GM23338 (cell line): ENCODE data around the gene KLHL21. TPM values are rescaled to one million over a fixed set of nuclear protein-coding genes. Genes with fewer than 3 reads are reported as not detected.

Experiments used
- ATAC-seq: fragments of 200-7000 bp; cut with Tn5 transposase; 3 replicates; pipeline ENCODE4 v1.9.1; 2020
- DNase-seq: peaks from one replicate; pipeline ENCODE4 v3.0.0-alpha.2; 2015; ENCODE audit warnings: low spot score
- H2AFZ ChIP-seq: fragments of 200-600 bp; sonication (generic); 2 replicates; pipeline ENCODE4 v1.8.0; 2016; ENCODE audit warnings: antibody characterized with exemption, mild to moderate bottlenecking, moderate library complexity
- H3F3A ChIP-seq: fragments of 200-600 bp; sonication (generic); replicated peaks from 2 replicates; pipeline ENCODE4 v1.8.0; 2017; ENCODE audit warnings: antibody characterized with exemption, mixed run types, low read depth
- H3K27ac ChIP-seq: fragments of 200-600 bp; sonication (generic); 2 replicates; pipeline ENCODE4 v1.6.1; 2016; ENCODE audit warnings: low read depth
- H3K27me3 ChIP-seq: fragments of 200-600 bp; sonication (generic); 2 replicates; pipeline ENCODE4 v1.8.0; 2016; ENCODE audit warnings: mild to moderate bottlenecking, mixed run types, moderate library complexity; ENCODE audit not compliant: insufficient read depth
- H3K36me3 ChIP-seq: fragments of 200-600 bp; sonication (generic); 2 replicates; pipeline ENCODE4 v1.8.0; 2016; ENCODE audit warnings: mild to moderate bottlenecking; ENCODE audit not compliant: insufficient read depth
- H3K4me1 ChIP-seq: fragments of 200-600 bp; sonication (generic); 2 replicates; pipeline ENCODE4 v1.8.0; 2016; ENCODE audit warnings: mild to moderate bottlenecking, moderate library complexity; ENCODE audit not compliant: insufficient read depth
- H3K4me2 ChIP-seq: fragments of 200-600 bp; sonication (generic); 2 replicates; pipeline ENCODE4 v1.7.1; 2017; ENCODE audit warnings: mixed run types
- H3K4me3 ChIP-seq: fragments of 200-600 bp; sonication (generic); 2 replicates; pipeline ENCODE4 v1.6.1; 2016; ENCODE audit warnings: mixed run types
- H3K79me2 ChIP-seq: fragments of 200-600 bp; sonication (generic); replicated peaks from 2 replicates; pipeline ENCODE4 v1.8.0; 2017; ENCODE audit warnings: mild to moderate bottlenecking; ENCODE audit not compliant: insufficient read depth
- H3K9me2 ChIP-seq: fragments of 200-600 bp; sonication (generic); 2 replicates; pipeline ENCODE4 v1.8.0; 2017; ENCODE audit not compliant: insufficient read depth
- H4K20me1 ChIP-seq: fragments of 200-600 bp; sonication (generic); replicated peaks from 2 replicates; pipeline ENCODE4 v1.8.0; 2017; ENCODE audit warnings: mild to moderate bottlenecking; ENCODE audit not compliant: insufficient read depth
- H3K27ac Mint-ChIP-seq: 2 replicates; pipeline ENCODE4 v1.8.0; 2020; ENCODE audit warnings: inconsistent platforms, mild to moderate bottlenecking, moderate library complexity, mixed read lengths
- H3K27me3 Mint-ChIP-seq: 3 replicates; pipeline ENCODE4 v1.8.0; 2022; ENCODE audit warnings: low read depth, mild to moderate bottlenecking, moderate library complexity, mixed read lengths, inconsistent platforms; ENCODE audit not compliant: insufficient read depth, poor library complexity
- H3K36me3 Mint-ChIP-seq: 3 replicates; pipeline ENCODE4 v1.8.0; 2021; ENCODE audit warnings: low read depth, mild to moderate bottlenecking, inconsistent platforms, moderate library complexity, mixed read lengths
- H3K4me1 Mint-ChIP-seq: 3 replicates; pipeline ENCODE4 v1.8.0; 2020; ENCODE audit warnings: mild to moderate bottlenecking, inconsistent platforms, mixed read lengths
- H3K4me3 Mint-ChIP-seq: 3 replicates; pipeline ENCODE4 v1.8.0; 2021; ENCODE audit warnings: moderate library complexity, mild to moderate bottlenecking, inconsistent platforms, mixed read lengths
- H3K9me3 Mint-ChIP-seq: 3 replicates; pipeline ENCODE4 v1.8.0; 2020; ENCODE audit warnings: moderate library complexity, mild to moderate bottlenecking, inconsistent platforms, mixed read lengths
- CREB1 ChIP-seq: fragments of 250-450 bp; sonication (Bioruptor Pico); IDR thresholded peaks from 2 replicates; pipeline ENCODE4 v1.5.0; 2020; ENCODE audit warnings: low read depth, mild to moderate bottlenecking, moderate library complexity
- EZH2 ChIP-seq: fragments of 200-600 bp; sonication (generic); IDR thresholded peaks from one replicate; pipeline ENCODE4 v1.8.0; 2017; ENCODE audit warnings: antibody characterized with exemption, mild to moderate bottlenecking, low read depth; ENCODE audit not compliant: unreplicated experiment
- EZH2phosphoT487 ChIP-seq: fragments of 200-600 bp; sonication (generic); IDR thresholded peaks from one replicate; pipeline ENCODE4 v1.8.1; 2018; ENCODE audit warnings: antibody characterized with exemption; ENCODE audit not compliant: unreplicated experiment
- JUNB ChIP-seq: IDR thresholded peaks from one replicate; pipeline ENCODE4 v1.6.1; 2016; ENCODE audit warnings: antibody characterized with exemption; ENCODE audit not compliant: unreplicated experiment
- NANOG ChIP-seq: IDR thresholded peaks from 2 replicates; pipeline ENCODE4 v1.6.1; 2016; ENCODE audit warnings: antibody characterized with exemption, borderline replicate concordance
- POLR2AphosphoS5 ChIP-seq: IDR thresholded peaks from 2 replicates; pipeline ENCODE4 v1.6.1; 2016; ENCODE audit warnings: antibody characterized with exemption, low read depth
- STAT1 ChIP-seq: IDR thresholded peaks from one replicate; pipeline ENCODE4 v1.6.1; 2016; ENCODE audit warnings: antibody characterized with exemption; ENCODE audit not compliant: unreplicated experiment
- ZNF114 ChIP-seq: fragments of 250-450 bp; sonication (Bioruptor Pico); IDR thresholded peaks from 2 replicates; pipeline ENCODE4 v1.5.0; 2020; ENCODE audit warnings: mild to moderate bottlenecking, moderate library complexity
- ZNF331 ChIP-seq: fragments of 250-450 bp; sonication (Bioruptor Pico); IDR thresholded peaks from 2 replicates; pipeline ENCODE4 v1.5.0; 2020; ENCODE audit warnings: low read depth, mild to moderate bottlenecking, moderate library complexity
- polyA plus RNA-seq: library from polyadenylated mRNA; unstranded; fragments of >200 nt; fragmentation: Nextera tagmentation; extraction: Ambion mirVana; gene quantifications from 2 replicates; pipeline ENCODE4 v1.2.1, GENCODE V29; 2016
- total RNA-seq: library from RNA; depleted of rRNA; stranded (reverse); fragments of >200 nt; shearing (Covaris generic); gene quantifications from 2 replicates; pipeline ENCODE4 v1.2.3, GENCODE V29; 2014
- TF ChIP-seq, protein P1 (sequence below): IDR thresholded peaks from 2 replicates; pipeline ENCODE4 v1.6.1; 2016; ENCODE audit warnings: antibody characterized with exemption
- TF ChIP-seq, protein P2 (sequence below): IDR thresholded peaks from one replicate; pipeline ENCODE4 v1.6.1; 2018; ENCODE audit warnings: antibody characterized with exemption; ENCODE audit not compliant: unreplicated experiment
- TF ChIP-seq, protein P3 (sequence below), 2 experiments: fragments of 200-600 bp in 1 of 2; sonication (generic) in 1 of 2; conservative IDR thresholded peaks; 2 replicates each; pipeline versions ENCODE4 v1.5.1 to v1.6.1; 2016 to 2017; ENCODE audit warnings: antibody characterized with exemption in 2 of 2, low read depth in 2 of 2, mild to moderate bottlenecking in 2 of 2, moderate library complexity in 1 of 2
- TF ChIP-seq, protein P4 (sequence below): fragments of 250-450 bp; sonication (Bioruptor Pico); IDR thresholded peaks from 2 replicates; pipeline ENCODE4 v1.5.0; 2020; ENCODE audit warnings: mild to moderate bottlenecking, moderate library complexity

Gene KLHL21
- total and polyA plus RNA-seq, 2 experiments from 2014 or later: 7.3 to 35.9 TPM

DNA sequence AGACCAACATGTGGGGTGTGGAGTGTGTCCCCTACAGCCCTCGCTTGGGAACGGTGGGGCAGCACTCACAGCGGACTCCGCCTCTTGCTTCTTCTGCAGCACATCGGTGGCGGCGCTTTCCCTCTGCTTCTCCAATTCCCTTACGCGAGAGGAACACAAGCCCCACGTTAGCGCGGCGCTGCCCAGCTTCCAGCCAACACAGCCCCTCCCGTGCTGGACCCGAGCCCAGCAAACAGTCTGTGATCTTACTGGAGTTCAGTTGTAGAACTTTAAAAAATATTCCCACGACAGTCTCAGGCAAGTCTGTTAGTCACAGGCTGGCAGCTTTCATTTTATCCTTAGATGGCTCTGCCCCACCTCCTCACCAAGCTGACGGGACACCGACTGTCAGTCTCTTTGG, 35.6 kb upstream of the KLHL21 start:
- no peaks in the 10 kb centered on the region for H3K9me2 ChIP-seq
- no peak overlapping the region for H3K4me2 ChIP-seq
- ATAC-seq (no peak), DNase-seq (no peak)
- TF ChIP-seq POLR2AphosphoS5: no peak
- TF ChIP-seq EZH2phosphoT487: no peak
- TF ChIP-seq STAT1: no peak
- TF ChIP-seq, protein P1, sequence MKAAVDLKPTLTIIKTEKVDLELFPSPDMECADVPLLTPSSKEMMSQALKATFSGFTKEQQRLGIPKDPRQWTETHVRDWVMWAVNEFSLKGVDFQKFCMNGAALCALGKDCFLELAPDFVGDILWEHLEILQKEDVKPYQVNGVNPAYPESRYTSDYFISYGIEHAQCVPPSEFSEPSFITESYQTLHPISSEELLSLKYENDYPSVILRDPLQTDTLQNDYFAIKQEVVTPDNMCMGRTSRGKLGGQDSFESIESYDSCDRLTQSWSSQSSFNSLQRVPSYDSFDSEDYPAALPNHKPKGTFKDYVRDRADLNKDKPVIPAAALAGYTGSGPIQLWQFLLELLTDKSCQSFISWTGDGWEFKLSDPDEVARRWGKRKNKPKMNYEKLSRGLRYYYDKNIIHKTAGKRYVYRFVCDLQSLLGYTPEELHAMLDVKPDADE: no peak
- no peak for TF ChIP-seq CREB1 (CRISPR knock-in tag)
- no peak for TF ChIP-seq EZH2
- TF ChIP-seq, protein P2, sequence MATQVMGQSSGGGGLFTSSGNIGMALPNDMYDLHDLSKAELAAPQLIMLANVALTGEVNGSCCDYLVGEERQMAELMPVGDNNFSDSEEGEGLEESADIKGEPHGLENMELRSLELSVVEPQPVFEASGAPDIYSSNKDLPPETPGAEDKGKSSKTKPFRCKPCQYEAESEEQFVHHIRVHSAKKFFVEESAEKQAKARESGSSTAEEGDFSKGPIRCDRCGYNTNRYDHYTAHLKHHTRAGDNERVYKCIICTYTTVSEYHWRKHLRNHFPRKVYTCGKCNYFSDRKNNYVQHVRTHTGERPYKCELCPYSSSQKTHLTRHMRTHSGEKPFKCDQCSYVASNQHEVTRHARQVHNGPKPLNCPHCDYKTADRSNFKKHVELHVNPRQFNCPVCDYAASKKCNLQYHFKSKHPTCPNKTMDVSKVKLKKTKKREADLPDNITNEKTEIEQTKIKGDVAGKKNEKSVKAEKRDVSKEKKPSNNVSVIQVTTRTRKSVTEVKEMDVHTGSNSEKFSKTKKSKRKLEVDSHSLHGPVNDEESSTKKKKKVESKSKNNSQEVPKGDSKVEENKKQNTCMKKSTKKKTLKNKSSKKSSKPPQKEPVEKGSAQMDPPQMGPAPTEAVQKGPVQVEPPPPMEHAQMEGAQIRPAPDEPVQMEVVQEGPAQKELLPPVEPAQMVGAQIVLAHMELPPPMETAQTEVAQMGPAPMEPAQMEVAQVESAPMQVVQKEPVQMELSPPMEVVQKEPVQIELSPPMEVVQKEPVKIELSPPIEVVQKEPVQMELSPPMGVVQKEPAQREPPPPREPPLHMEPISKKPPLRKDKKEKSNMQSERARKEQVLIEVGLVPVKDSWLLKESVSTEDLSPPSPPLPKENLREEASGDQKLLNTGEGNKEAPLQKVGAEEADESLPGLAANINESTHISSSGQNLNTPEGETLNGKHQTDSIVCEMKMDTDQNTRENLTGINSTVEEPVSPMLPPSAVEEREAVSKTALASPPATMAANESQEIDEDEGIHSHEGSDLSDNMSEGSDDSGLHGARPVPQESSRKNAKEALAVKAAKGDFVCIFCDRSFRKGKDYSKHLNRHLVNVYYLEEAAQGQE: no peak
- no peak for TF ChIP-seq NANOG
- no peak for TF ChIP-seq ZNF331 (CRISPR knock-in tag)
- TF ChIP-seq, protein P3, sequence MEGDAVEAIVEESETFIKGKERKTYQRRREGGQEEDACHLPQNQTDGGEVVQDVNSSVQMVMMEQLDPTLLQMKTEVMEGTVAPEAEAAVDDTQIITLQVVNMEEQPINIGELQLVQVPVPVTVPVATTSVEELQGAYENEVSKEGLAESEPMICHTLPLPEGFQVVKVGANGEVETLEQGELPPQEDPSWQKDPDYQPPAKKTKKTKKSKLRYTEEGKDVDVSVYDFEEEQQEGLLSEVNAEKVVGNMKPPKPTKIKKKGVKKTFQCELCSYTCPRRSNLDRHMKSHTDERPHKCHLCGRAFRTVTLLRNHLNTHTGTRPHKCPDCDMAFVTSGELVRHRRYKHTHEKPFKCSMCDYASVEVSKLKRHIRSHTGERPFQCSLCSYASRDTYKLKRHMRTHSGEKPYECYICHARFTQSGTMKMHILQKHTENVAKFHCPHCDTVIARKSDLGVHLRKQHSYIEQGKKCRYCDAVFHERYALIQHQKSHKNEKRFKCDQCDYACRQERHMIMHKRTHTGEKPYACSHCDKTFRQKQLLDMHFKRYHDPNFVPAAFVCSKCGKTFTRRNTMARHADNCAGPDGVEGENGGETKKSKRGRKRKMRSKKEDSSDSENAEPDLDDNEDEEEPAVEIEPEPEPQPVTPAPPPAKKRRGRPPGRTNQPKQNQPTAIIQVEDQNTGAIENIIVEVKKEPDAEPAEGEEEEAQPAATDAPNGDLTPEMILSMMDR (conservative IDR thresholded peaks at IDR 0.05; ENCODE audit: low read depth in 2 of 2): no peak
- TF ChIP-seq JUNB: no peak
- no peak for TF ChIP-seq ZNF114
- TF ChIP-seq, protein P4, sequence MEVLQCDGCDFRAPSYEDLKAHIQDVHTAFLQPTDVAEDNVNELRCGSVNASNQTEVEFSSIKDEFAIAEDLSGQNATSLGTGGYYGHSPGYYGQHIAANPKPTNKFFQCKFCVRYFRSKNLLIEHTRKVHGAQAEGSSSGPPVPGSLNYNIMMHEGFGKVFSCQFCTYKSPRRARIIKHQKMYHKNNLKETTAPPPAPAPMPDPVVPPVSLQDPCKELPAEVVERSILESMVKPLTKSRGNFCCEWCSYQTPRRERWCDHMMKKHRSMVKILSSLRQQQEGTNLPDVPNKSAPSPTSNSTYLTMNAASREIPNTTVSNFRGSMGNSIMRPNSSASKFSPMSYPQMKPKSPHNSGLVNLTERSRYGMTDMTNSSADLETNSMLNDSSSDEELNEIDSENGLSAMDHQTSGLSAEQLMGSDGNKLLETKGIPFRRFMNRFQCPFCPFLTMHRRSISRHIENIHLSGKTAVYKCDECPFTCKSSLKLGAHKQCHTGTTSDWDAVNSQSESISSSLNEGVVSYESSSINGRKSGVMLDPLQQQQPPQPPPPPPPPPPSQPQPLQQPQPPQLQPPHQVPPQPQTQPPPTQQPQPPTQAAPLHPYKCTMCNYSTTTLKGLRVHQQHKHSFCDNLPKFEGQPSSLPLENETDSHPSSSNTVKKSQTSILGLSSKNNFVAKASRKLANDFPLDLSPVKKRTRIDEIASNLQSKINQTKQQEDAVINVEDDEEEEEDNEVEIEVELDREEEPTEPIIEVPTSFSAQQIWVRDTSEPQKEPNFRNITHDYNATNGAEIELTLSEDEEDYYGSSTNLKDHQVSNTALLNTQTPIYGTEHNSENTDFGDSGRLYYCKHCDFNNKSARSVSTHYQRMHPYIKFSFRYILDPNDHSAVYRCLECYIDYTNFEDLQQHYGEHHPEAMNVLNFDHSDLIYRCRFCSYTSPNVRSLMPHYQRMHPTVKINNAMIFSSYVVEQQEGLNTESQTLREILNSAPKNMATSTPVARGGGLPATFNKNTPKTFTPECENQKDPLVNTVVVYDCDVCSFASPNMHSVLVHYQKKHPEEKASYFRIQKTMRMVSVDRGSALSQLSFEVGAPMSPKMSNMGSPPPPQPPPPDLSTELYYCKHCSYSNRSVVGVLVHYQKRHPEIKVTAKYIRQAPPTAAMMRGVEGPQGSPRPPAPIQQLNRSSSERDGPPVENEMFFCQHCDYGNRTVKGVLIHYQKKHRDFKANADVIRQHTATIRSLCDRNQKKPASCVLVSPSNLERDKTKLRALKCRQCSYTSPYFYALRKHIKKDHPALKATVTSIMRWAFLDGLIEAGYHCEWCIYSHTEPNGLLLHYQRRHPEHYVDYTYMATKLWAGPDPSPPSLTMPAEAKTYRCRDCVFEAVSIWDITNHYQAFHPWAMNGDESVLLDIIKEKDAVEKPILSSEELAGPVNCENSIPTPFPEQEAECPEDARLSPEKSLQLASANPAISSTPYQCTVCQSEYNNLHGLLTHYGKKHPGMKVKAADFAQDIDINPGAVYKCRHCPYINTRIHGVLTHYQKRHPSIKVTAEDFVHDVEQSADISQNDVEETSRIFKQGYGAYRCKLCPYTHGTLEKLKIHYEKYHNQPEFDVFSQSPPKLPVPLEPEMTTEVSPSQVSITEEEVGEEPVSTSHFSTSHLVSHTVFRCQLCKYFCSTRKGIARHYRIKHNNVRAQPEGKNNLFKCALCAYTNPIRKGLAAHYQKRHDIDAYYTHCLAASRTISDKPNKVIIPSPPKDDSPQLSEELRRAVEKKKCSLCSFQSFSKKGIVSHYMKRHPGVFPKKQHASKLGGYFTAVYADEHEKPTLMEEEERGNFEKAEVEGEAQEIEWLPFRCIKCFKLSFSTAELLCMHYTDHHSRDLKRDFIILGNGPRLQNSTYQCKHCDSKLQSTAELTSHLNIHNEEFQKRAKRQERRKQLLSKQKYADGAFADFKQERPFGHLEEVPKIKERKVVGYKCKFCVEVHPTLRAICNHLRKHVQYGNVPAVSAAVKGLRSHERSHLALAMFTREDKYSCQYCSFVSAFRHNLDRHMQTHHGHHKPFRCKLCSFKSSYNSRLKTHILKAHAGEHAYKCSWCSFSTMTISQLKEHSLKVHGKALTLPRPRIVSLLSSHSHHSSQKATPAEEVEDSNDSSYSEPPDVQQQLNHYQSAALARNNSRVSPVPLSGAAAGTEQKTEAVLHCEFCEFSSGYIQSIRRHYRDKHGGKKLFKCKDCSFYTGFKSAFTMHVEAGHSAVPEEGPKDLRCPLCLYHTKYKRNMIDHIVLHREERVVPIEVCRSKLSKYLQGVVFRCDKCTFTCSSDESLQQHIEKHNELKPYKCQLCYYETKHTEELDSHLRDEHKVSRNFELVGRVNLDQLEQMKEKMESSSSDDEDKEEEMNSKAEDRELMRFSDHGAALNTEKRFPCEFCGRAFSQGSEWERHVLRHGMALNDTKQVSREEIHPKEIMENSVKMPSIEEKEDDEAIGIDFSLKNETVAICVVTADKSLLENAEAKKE: no peak
- H3K4me3 ChIP-seq: no peak overlapping the region
- no peak overlapping the region for H3K27ac ChIP-seq
- peaks cover 7% of the 10 kb centered on the region for H3K27me3 Mint-ChIP-seq
- H3F3A ChIP-seq: peaks cover 6% of the 10 kb centered on the region; the same call in 1 of the 2 replicates
- H3K27me3 ChIP-seq: no peaks in the 10 kb centered on the region
- no peaks in the 10 kb centered on the region for H3K4me1 Mint-ChIP-seq
- H4K20me1 ChIP-seq: 0 out of 2 replicates have a peak, but pooled peaks cover 7% of the 10 kb centered on the region
- no peak overlapping the region for H2AFZ ChIP-seq
- H3K36me3 Mint-ChIP-seq: peaks cover 89% of the 10 kb centered on the region
- peaks cover 38% of the 10 kb centered on the region for H3K36me3 ChIP-seq
- no peak overlapping the region for H3K4me3 Mint-ChIP-seq
- H3K27ac Mint-ChIP-seq: no peak overlapping the region
- no peaks in the 10 kb centered on the region for H3K79me2 ChIP-seq
- H3K4me1 ChIP-seq: no peaks in the 10 kb centered on the region
- H3K9me3 Mint-ChIP-seq: no peaks in the 10 kb centered on the region
